ENCODE data around the gene P2RY2.
A peak's percentile ranks its signal among the peaks of the same experiment; 100 is the strongest.

The P2RY2 gene

DNA sequence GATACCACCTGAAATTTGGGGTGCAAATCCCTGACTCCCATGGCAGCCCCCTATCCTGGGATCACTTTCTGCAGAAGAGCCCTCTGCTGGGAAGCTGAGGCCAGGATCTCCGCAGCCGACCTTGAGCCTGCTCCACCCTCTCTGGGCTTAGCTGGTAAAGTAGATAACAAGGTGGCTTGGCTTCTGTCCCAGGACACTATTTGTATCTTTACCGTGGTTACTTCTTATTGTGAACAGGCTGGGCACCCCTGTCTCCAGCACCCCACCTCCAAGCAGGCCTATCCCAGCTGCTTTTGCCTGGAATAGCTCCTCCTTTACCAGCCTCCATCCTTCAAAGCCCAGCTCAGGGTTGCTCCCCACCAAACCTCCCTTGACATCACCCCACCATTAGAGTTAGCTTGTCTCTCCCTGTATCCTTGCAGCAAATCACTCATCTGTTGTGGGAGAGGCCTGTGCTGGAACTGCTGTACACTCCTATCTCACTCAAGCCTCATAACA, 35.2 kb upstream of the P2RY2 start:
- H3K9me3 ChIP-seq (ENCODE audit: severe bottlenecking) = no peaks in the 10 kb centered on the region
- TF ChIP-seq, protein P1, sequence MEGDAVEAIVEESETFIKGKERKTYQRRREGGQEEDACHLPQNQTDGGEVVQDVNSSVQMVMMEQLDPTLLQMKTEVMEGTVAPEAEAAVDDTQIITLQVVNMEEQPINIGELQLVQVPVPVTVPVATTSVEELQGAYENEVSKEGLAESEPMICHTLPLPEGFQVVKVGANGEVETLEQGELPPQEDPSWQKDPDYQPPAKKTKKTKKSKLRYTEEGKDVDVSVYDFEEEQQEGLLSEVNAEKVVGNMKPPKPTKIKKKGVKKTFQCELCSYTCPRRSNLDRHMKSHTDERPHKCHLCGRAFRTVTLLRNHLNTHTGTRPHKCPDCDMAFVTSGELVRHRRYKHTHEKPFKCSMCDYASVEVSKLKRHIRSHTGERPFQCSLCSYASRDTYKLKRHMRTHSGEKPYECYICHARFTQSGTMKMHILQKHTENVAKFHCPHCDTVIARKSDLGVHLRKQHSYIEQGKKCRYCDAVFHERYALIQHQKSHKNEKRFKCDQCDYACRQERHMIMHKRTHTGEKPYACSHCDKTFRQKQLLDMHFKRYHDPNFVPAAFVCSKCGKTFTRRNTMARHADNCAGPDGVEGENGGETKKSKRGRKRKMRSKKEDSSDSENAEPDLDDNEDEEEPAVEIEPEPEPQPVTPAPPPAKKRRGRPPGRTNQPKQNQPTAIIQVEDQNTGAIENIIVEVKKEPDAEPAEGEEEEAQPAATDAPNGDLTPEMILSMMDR (IDR thresholded peaks at IDR 0.05; ENCODE audit: poor library complexity, severe bottlenecking) = no peak
- H3K27me3 ChIP-seq (ENCODE audit: insufficient read depth, poor library complexity, severe bottlenecking) = no peaks in the 10 kb centered on the region
- H3K27ac ChIP-seq (ENCODE audit: poor library complexity, severe bottlenecking) = no peak overlapping the region
- ATAC-seq (ENCODE audit: low read depth) (no peak), DNase-seq (ENCODE audit: low spot score) (peak; percentile 17)
- H3K4me1 ChIP-seq (ENCODE audit: insufficient read depth, poor library complexity, severe bottlenecking) = peaks cover 26% of the 10 kb centered on the region
- no peak overlapping the region for H3K4me3 ChIP-seq (ENCODE audit: severe bottlenecking)
- H3K36me3 ChIP-seq (ENCODE audit: low read depth) = no peaks in the 10 kb centered on the region

DNA sequence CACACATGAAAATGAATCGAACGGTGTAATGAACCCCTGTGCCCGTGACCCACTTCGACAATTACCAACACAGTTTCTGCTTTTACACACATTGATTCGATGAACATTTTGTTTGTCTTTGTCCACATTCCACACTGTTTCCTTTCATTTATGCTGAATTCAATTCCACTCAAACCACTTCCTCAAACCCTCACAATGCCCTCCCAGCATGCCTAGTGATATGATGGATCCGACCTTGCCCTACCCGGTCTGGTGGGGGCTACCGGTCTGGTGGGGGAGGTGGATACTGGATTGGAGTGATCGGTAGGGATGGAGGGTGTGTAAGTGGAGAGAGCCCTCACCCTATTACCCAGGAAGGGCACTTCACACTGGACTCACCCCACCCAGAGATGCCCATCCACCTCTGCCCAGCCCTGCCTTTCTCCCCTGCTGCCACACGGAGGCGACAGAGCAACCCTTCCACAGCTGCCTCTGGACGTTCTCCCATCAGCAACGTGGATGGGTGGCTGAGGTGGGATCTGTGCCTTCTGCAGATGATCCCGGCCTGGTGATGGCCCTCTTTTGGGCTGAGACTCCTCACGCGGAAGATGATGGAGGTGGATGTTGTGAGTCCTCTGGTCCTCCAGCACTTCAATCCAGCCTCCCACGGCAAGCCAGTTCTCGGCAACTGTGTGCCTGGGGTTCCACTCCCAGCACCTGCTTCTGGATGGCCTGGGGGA, 33.0 kb upstream of the P2RY2 start:
- no peaks in the 10 kb centered on the region for H3K27me3 ChIP-seq (ENCODE audit: insufficient read depth, poor library complexity, severe bottlenecking)
- no peaks in the 10 kb centered on the region for H3K36me3 ChIP-seq (ENCODE audit: low read depth)
- TF ChIP-seq, protein P1 (IDR thresholded peaks at IDR 0.05; ENCODE audit: poor library complexity, severe bottlenecking) = peak; percentile 82
- peak overlapping the region; percentile 98 for H3K27ac ChIP-seq (ENCODE audit: poor library complexity, severe bottlenecking)
- peak; percentile 79 for DNase-seq (ENCODE audit: low spot score)
- ATAC-seq (ENCODE audit: low read depth) = peak; percentile 26
- H3K4me1 ChIP-seq (ENCODE audit: insufficient read depth, poor library complexity, severe bottlenecking) = peaks cover 31% of the 10 kb centered on the region
- H3K4me3 ChIP-seq (ENCODE audit: severe bottlenecking) = no peak overlapping the region
- H3K9me3 ChIP-seq (ENCODE audit: severe bottlenecking) = no peaks in the 10 kb centered on the region

DNA sequence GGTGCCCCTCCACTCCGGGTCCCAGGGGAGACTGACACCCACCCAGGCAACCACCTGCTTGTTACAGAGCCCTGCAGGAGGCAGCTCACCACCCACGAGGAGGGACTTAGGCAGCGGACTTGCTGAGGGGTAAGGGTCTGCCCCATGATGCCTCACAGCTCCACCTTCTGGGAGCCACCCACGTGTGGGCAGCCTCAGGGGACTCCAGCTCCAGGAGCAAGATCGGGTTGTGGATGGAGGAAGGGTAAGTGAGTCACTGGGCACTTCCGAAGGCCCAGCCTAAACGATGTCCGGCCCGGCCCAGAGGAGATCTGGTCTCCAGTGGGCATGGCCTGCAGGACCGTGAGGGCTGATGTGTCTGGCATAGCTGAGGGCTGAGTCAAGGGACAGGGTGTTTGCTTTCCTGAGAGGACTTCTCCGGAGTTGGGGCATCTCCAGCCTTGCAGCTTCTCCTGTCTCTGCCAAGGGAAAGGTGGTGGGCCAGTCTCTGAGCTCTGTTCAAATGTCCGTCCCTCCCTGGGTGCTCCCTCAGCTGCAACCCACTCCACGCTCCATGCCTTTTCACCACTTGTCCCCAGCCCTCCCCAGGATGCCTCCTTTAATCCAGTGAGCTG, 32.3 kb upstream of the P2RY2 start:
- Histone ChIP-seq H3K4me1 (ENCODE audit: insufficient read depth, poor library complexity, severe bottlenecking) (peaks cover 31% of the 10 kb centered on the region), H3K9me3 (ENCODE audit: severe bottlenecking) (no peaks in the 10 kb centered on the region), H3K4me3 (ENCODE audit: severe bottlenecking) (no peak overlapping the region), H3K27ac (ENCODE audit: poor library complexity, severe bottlenecking) (peak overlapping the region; percentile 98), H3K27me3 (ENCODE audit: insufficient read depth, poor library complexity, severe bottlenecking) (no peaks in the 10 kb centered on the region), H3K36me3 (ENCODE audit: low read depth) (no peaks in the 10 kb centered on the region)
- TF ChIP-seq, protein P1 (IDR thresholded peaks at IDR 0.05; ENCODE audit: poor library complexity, severe bottlenecking) = peak; percentile 34
- peak; percentile 90 for ATAC-seq (ENCODE audit: low read depth)
- peak; percentile 96 for DNase-seq (ENCODE audit: low spot score)

DNA sequence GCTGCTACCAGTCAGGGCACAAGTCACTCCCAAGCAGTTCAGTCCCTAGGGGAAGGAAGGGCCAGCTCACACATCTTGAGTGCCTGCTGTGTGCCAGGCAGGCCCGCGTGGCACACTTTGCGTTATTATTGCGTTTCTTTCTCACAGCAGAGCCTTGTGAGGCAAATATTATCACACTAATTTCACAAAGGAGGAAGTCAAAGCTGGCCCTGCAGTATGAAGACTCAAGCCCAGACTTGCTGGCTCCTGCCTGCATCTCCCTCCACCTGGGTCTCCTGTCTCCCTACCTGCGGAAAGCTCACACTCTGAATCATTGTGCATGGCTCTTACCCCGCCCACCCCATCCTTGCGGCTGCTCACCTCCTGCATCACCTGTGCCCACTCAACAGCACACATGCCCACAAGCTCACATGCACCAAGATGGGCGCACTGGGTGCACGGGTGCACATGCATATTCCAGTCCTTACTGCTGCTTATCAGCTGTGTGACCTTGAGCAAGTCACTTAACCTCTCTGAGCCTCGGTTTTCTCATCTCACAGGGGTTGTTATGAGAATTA, 31.7 kb upstream of the P2RY2 start:
- H3K36me3 ChIP-seq (ENCODE audit: low read depth) = no peaks in the 10 kb centered on the region
- ATAC-seq (ENCODE audit: low read depth) = peak; percentile 58
- H3K4me3 ChIP-seq (ENCODE audit: severe bottlenecking) = no peak overlapping the region
- H3K9me3 ChIP-seq (ENCODE audit: severe bottlenecking) = no peaks in the 10 kb centered on the region
- H3K4me1 ChIP-seq (ENCODE audit: insufficient read depth, poor library complexity, severe bottlenecking) = peaks cover 37% of the 10 kb centered on the region
- no peaks in the 10 kb centered on the region for H3K27me3 ChIP-seq (ENCODE audit: insufficient read depth, poor library complexity, severe bottlenecking)
- peak overlapping the region; percentile 98 for H3K27ac ChIP-seq (ENCODE audit: poor library complexity, severe bottlenecking)
- TF ChIP-seq, protein P1 (IDR thresholded peaks at IDR 0.05; ENCODE audit: poor library complexity, severe bottlenecking) = no peak
- peak; percentile 85 for DNase-seq (ENCODE audit: low spot score)

Data from RWPE2 (cell line).